ENCODE data around the gene FGD6.

FGD6 gene

GRCh38 chr12:95259368-95259767, 42.1 kb upstream of the FGD6 start:
- no peaks in the 10 kb centered on the region for H3K9me3 ChIP-seq
- no peak overlapping the region for H3K4me3 ChIP-seq (ENCODE audit: low read depth in 1 of 2, low read length in 1 of 2)
- peaks cover 19% of the 10 kb centered on the region for H3K36me3 ChIP-seq
- peaks cover 0 to 3% of the 10 kb centered on the region in 2 experiments for H3K4me1 ChIP-seq (ENCODE audit: control insufficient read depth in 1 of 2, insufficient read depth in 1 of 2, low read depth in 1 of 2, low read length in 1 of 2)
- TF ChIP-seq, protein P1, sequence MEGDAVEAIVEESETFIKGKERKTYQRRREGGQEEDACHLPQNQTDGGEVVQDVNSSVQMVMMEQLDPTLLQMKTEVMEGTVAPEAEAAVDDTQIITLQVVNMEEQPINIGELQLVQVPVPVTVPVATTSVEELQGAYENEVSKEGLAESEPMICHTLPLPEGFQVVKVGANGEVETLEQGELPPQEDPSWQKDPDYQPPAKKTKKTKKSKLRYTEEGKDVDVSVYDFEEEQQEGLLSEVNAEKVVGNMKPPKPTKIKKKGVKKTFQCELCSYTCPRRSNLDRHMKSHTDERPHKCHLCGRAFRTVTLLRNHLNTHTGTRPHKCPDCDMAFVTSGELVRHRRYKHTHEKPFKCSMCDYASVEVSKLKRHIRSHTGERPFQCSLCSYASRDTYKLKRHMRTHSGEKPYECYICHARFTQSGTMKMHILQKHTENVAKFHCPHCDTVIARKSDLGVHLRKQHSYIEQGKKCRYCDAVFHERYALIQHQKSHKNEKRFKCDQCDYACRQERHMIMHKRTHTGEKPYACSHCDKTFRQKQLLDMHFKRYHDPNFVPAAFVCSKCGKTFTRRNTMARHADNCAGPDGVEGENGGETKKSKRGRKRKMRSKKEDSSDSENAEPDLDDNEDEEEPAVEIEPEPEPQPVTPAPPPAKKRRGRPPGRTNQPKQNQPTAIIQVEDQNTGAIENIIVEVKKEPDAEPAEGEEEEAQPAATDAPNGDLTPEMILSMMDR (IDR thresholded peaks at IDR 0.05): no peak
- no peaks in the 10 kb centered on the region for H3K27me3 ChIP-seq
- no peak overlapping the region for H3K27ac ChIP-seq

- H3K36me3 ChIP-seq: peaks cover 19% of the 10 kb centered on the region
- H3K4me3 ChIP-seq (ENCODE audit: low read depth in 1 of 2, low read length in 1 of 2): no peak overlapping the region
- no peak overlapping the region for H3K27ac ChIP-seq
- no peaks in the 10 kb centered on the region for H3K9me3 ChIP-seq
- H3K27me3 ChIP-seq: no peaks in the 10 kb centered on the region
- TF ChIP-seq, protein P1 (IDR thresholded peaks at IDR 0.05): no peak
- peaks cover 0 to 3% of the 10 kb centered on the region in 2 experiments for H3K4me1 ChIP-seq (ENCODE audit: control insufficient read depth in 1 of 2, insufficient read depth in 1 of 2, low read depth in 1 of 2, low read length in 1 of 2)
Measured at GRCh38 chr12:95258803-95259202, 41.5 kb upstream of the FGD6 start.

DNA sequence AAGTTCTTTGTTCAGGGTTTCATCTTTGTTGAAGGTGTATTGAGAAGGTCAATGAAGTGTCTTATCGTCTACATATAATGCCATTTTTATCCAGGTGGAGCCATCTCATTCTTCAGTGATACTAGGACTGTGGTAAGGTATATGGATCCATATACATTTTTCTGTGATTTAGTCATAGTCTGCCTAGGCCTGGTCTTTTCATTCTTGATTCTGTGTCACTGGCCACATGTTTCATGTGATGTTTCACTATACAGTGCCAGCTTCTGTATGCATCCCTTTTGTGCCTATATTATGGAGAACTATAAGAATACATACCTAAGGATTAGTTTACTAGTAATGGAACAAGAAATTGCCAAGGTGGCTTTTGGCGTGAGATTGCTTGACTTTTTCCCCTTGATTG, 40.9 kb upstream of the FGD6 start:
- Histone ChIP-seq H3K36me3 (peaks cover 19% of the 10 kb centered on the region), H3K9me3 (no peaks in the 10 kb centered on the region), H3K27ac (no peak overlapping the region), H3K4me3 (ENCODE audit: low read depth in 1 of 2, low read length in 1 of 2) (no peak overlapping the region), H3K4me1 (ENCODE audit: control insufficient read depth in 1 of 2, insufficient read depth in 1 of 2, low read depth in 1 of 2, low read length in 1 of 2) (peaks cover 0 to 3% of the 10 kb centered on the region in 2 experiments), H3K27me3 (no peaks in the 10 kb centered on the region)
- TF ChIP-seq, protein P1 (IDR thresholded peaks at IDR 0.05): no peak

- no peaks in the 10 kb centered on the region for H3K27me3 ChIP-seq
- no peak overlapping the region for H3K4me3 ChIP-seq (ENCODE audit: low read depth in 1 of 2, low read length in 1 of 2)
- no peak overlapping the region for H3K27ac ChIP-seq
- TF ChIP-seq, protein P1 (IDR thresholded peaks at IDR 0.05): no peak
- no peaks in the 10 kb centered on the region for H3K9me3 ChIP-seq
- H3K36me3 ChIP-seq: peaks cover 18% of the 10 kb centered on the region
- no peaks in the 10 kb centered on the region for H3K4me1 ChIP-seq (ENCODE audit: control insufficient read depth in 1 of 2, insufficient read depth in 1 of 2, low read depth in 1 of 2, low read length in 1 of 2)
Measured at GRCh38 chr12:95257541-95257940, 40.3 kb upstream of the FGD6 start.

DNA sequence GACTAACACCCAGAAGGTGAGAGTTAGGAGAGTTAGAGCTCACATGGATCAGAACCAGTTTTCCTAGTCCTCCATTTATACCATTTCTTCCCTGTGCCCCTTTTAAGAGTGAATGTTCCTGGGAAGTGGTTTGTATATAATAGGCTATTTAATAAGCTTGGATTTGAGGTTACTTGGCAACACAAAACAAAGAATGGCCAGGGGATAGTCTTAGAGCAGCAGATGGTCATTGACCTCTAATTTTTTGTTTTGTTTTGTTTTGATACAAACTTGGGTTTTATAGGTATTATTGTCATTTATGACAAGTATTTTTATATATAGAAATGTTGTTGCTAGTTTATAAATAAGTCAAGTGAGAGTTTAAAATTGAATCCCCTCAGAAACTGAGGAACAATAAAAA, 36.1 kb upstream of the FGD6 start:
- Histone ChIP-seq H3K9me3 (no peaks in the 10 kb centered on the region), H3K27ac (no peak overlapping the region), H3K36me3 (peaks cover 14% of the 10 kb centered on the region), H3K4me3 (ENCODE audit: low read depth in 1 of 2, low read length in 1 of 2) (no peak overlapping the region), H3K27me3 (no peaks in the 10 kb centered on the region), H3K4me1 (ENCODE audit: control insufficient read depth in 1 of 2, insufficient read depth in 1 of 2, low read depth in 1 of 2, low read length in 1 of 2) (no peaks in the 10 kb centered on the region)
- TF ChIP-seq, protein P1 (IDR thresholded peaks at IDR 0.05): no peak

All from neutrophil (primary cell).